ENCODE results near the gene SPZ1.

The SPZ1 gene

GRCh38 chr5:80368661-80369480 is 49.1 kb downstream of the SPZ1 start:
- Histone ChIP-seq H3K27ac (ENCODE audit: low read depth, low read length) (no peak overlapping the region), H3K79me2 (ENCODE audit: control insufficient read depth, insufficient read depth, low read length, unreplicated experiment) (no peaks in the 10 kb centered on the region), H3K4me1 (ENCODE audit: control insufficient read depth, insufficient read depth, low read length, unreplicated experiment) (no peaks in the 10 kb centered on the region), H3K36me3 (ENCODE audit: insufficient read depth, low read length) (no peaks in the 10 kb centered on the region), H3K27me3 (ENCODE audit: insufficient read depth, low read length) (no peaks in the 10 kb centered on the region), H2AFZ (ENCODE audit: low read length, unreplicated experiment) (no peak overlapping the region), H3K4me3 (ENCODE audit: low read depth, low read length) (no peak overlapping the region)

- no peak overlapping the region for H3K4me3 ChIP-seq (ENCODE audit: low read depth, low read length)
- no peaks in the 10 kb centered on the region for H3K79me2 ChIP-seq (ENCODE audit: control insufficient read depth, insufficient read depth, low read length, unreplicated experiment)
- no peaks in the 10 kb centered on the region for H3K27me3 ChIP-seq (ENCODE audit: insufficient read depth, low read length)
- no peaks in the 10 kb centered on the region for H3K4me1 ChIP-seq (ENCODE audit: control insufficient read depth, insufficient read depth, low read length, unreplicated experiment)
- H3K27ac ChIP-seq (ENCODE audit: low read depth, low read length), result no peak overlapping the region
- no peaks in the 10 kb centered on the region for H3K36me3 ChIP-seq (ENCODE audit: insufficient read depth, low read length)
- no peak overlapping the region for H2AFZ ChIP-seq (ENCODE audit: low read length, unreplicated experiment)
Observed at GRCh38 chr5:80369521-80369920, 49.7 kb downstream of the SPZ1 start.

- Histone ChIP-seq H3K79me2 (ENCODE audit: control insufficient read depth, insufficient read depth, low read length, unreplicated experiment) (no peaks in the 10 kb centered on the region), H3K27me3 (ENCODE audit: insufficient read depth, low read length) (no peaks in the 10 kb centered on the region), H3K36me3 (ENCODE audit: insufficient read depth, low read length) (no peaks in the 10 kb centered on the region), H3K27ac (ENCODE audit: low read depth, low read length) (no peak overlapping the region), H2AFZ (ENCODE audit: low read length, unreplicated experiment) (no peak overlapping the region), H3K4me3 (ENCODE audit: low read depth, low read length) (no peak overlapping the region), H3K4me1 (ENCODE audit: control insufficient read depth, insufficient read depth, low read length, unreplicated experiment) (no peaks in the 10 kb centered on the region)
Observed at GRCh38 chr5:80370390-80370789, 50.6 kb downstream of the SPZ1 start.

All from ACC112 (cell line).